CD4-positive, alpha-beta T cell treated with Interleukin-15 for 1 hour (primary cell): ENCODE results near the gene SHROOM3.

Source experiments
- DNase-seq: peaks from one replicate; pipeline ENCODE4 v3.0.0-alpha.2; 2020

The SHROOM3 gene

GRCh38 chr4:76571274-76571673 lies 136.2 kb downstream of the SHROOM3 start:
- no peak for DNase-seq

- no peak for DNase-seq
Measured at GRCh38 chr4:76572224-76572623, 137.2 kb downstream of the SHROOM3 start.

- no peak for DNase-seq
Measured at GRCh38 chr4:76576824-76577223, 141.8 kb downstream of the SHROOM3 start.

- no peak for DNase-seq
Measured at GRCh38 chr4:76578002-76578560, 143.1 kb downstream of the SHROOM3 start.

GRCh38 chr4:76579596-76580375 lies 144.8 kb downstream of the SHROOM3 start:
- no peak for DNase-seq

GRCh38 chr4:76581077-76581962 lies 146.3 kb downstream of the SHROOM3 start:
- DNase-seq, result no peak

GRCh38 chr4:76582074-76582816 lies 147.2 kb downstream of the SHROOM3 start:
- DNase-seq, result no peak

GRCh38 chr4:76582817-76583087 lies 147.7 kb downstream of the SHROOM3 start:
- DNase-seq, result no peak

- DNase-seq, result no peak
Measured at GRCh38 chr4:76584241-76585152, 149.5 kb downstream of the SHROOM3 start.

- DNase-seq, result no peak
Measured at GRCh38 chr4:76585272-76585671, 150.2 kb downstream of the SHROOM3 start.

GRCh38 chr4:76585897-76586360 lies 150.9 kb downstream of the SHROOM3 start:
- DNase-seq, result peak; percentile 36

- DNase-seq, result no peak
Measured at GRCh38 chr4:76588274-76588673, 153.2 kb downstream of the SHROOM3 start.

GRCh38 chr4:76589402-76589801 lies 154.4 kb downstream of the SHROOM3 start:
- DNase-seq, result no peak

- no peak for DNase-seq
Measured at GRCh38 chr4:76589872-76590797, 155.1 kb downstream of the SHROOM3 start.

GRCh38 chr4:76590798-76591281 lies 155.8 kb downstream of the SHROOM3 start:
- DNase-seq, result no peak

- DNase-seq, result no peak
Measured at GRCh38 chr4:76591992-76592391, 157.0 kb downstream of the SHROOM3 start.

- no peak for DNase-seq
Measured at GRCh38 chr4:76592460-76592859, 157.4 kb downstream of the SHROOM3 start.

- DNase-seq, result no peak
Measured at GRCh38 chr4:76594173-76594572, 159.1 kb downstream of the SHROOM3 start.

GRCh38 chr4:76595435-76595834 lies 160.4 kb downstream of the SHROOM3 start:
- no peak for DNase-seq

- DNase-seq, result no peak
Measured at GRCh38 chr4:76596713-76597112, 161.7 kb downstream of the SHROOM3 start.
